GM21360 (cell line): ENCODE data around the gene NPTX2.

Source experiments
- ATAC-seq: cut with Tn5 transposase; IDR thresholded peaks from one replicate; pipeline ENCODE4 v1.9.1; 2021; ENCODE audit warnings: mild to moderate bottlenecking, moderate library complexity; ENCODE audit not compliant: unreplicated experiment

Gene NPTX2

GRCh38 chr7:98618786-98619185, 1.7 kb downstream of the NPTX2 start:
- ATAC-seq = no peak

GRCh38 chr7:98619450-98620321, 2.6 kb downstream of the NPTX2 start:
- ATAC-seq = no peak

GRCh38 chr7:98621573-98622482, 4.7 kb downstream of the NPTX2 start:
- no peak for ATAC-seq

GRCh38 chr7:98622926-98623325, 5.8 kb downstream of the NPTX2 start:
- no peak for ATAC-seq

GRCh38 chr7:98624846-98625420, 7.8 kb downstream of the NPTX2 start:
- ATAC-seq = no peak

GRCh38 chr7:98626460-98627412, 9.7 kb downstream of the NPTX2 start:
- no peak for ATAC-seq

- ATAC-seq = no peak
Observed at GRCh38 chr7:98627413-98627790, 10.3 kb downstream of the NPTX2 start.

- no peak for ATAC-seq
Observed at GRCh38 chr7:98628418-98628817, 11.3 kb downstream of the NPTX2 start.

- no peak for ATAC-seq
Observed at GRCh38 chr7:98629001-98629431, 11.9 kb downstream of the NPTX2 start.

GRCh38 chr7:98630149-98630548, 13.1 kb downstream of the NPTX2 start:
- ATAC-seq = no peak

- no peak for ATAC-seq
Observed at GRCh38 chr7:98630770-98631169, 13.7 kb downstream of the NPTX2 start.

GRCh38 chr7:98638853-98639252, 21.8 kb downstream of the NPTX2 start:
- ATAC-seq = no peak

GRCh38 chr7:98640375-98640774, 23.3 kb downstream of the NPTX2 start:
- no peak for ATAC-seq

GRCh38 chr7:98641646-98642500, 24.8 kb downstream of the NPTX2 start:
- ATAC-seq = peak; percentile 63

- no peak for ATAC-seq
Observed at GRCh38 chr7:98643236-98643985, 26.3 kb downstream of the NPTX2 start.

GRCh38 chr7:98646465-98646864, 29.4 kb downstream of the NPTX2 start:
- ATAC-seq = no peak

GRCh38 chr7:98647326-98647725, 30.2 kb downstream of the NPTX2 start:
- ATAC-seq = no peak

- no peak for ATAC-seq
Observed at GRCh38 chr7:98651760-98652159, 34.7 kb downstream of the NPTX2 start.
